ENCODE results near the gene P2RY6. TPM values are rescaled to one million over a fixed set of nuclear protein-coding genes. Genes with fewer than 3 reads are reported as not detected.
"Not testable (repeated sequence)": the region's sequence is repeated elsewhere in the genome, so short reads cannot be mapped to it uniquely, and the experiment has no call there.

Gene P2RY6
- total RNA-seq, 3 donors from 2014 or later: 1.9 to 4.3 (median 2.8) TPM

DNA sequence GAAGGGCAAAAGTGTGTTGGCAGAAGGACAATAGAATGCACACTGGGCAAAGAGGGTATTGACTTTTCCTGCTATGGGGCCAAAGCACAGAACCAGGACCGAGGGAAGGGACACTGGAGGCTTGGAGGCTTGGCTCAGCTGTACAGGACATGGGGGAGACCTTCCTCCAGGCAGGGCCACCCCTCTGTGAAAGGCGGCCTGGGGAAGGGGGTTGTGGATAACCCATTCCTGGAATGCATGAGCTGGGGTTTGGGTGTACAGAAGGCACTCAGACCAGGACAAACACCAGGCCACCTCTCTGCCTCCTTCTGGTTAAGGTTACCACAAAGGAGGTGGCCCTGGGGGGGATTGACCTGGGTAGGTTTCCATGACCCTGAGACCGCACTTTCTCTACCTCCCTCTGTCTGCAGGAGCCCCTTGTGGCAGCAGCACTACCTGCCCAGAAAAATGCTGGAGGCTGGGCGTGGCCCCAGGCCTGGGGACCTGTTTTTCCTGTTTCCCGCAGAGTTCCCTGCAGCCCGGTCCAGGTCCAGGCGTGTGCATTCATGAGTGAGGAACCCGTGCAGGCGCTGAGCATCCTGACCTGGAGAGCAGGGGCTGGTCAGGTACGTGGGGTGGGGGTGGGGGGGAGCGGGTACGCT, 44.4 kb upstream of the P2RY6 start:
- Histone ChIP-seq H3K9me3 (no peaks in the 10 kb centered on the region), H3K4me3 (no peak overlapping the region), H3K4me1 (ENCODE audit: low read depth) (peaks cover 2% of the 10 kb centered on the region), H3K36me3 (ENCODE audit: low read depth) (no peaks in the 10 kb centered on the region)
- ATAC-seq (peak; percentile 97), DNase-seq (peak; percentile 82 to 85 (median 83))
- TF ChIP-seq, protein P1, sequence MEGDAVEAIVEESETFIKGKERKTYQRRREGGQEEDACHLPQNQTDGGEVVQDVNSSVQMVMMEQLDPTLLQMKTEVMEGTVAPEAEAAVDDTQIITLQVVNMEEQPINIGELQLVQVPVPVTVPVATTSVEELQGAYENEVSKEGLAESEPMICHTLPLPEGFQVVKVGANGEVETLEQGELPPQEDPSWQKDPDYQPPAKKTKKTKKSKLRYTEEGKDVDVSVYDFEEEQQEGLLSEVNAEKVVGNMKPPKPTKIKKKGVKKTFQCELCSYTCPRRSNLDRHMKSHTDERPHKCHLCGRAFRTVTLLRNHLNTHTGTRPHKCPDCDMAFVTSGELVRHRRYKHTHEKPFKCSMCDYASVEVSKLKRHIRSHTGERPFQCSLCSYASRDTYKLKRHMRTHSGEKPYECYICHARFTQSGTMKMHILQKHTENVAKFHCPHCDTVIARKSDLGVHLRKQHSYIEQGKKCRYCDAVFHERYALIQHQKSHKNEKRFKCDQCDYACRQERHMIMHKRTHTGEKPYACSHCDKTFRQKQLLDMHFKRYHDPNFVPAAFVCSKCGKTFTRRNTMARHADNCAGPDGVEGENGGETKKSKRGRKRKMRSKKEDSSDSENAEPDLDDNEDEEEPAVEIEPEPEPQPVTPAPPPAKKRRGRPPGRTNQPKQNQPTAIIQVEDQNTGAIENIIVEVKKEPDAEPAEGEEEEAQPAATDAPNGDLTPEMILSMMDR (IDR thresholded peaks at IDR 0.05): no peak
- intact Hi-C loops (cut with DNase I, micrococcal nuclease): no loop called here

DNA sequence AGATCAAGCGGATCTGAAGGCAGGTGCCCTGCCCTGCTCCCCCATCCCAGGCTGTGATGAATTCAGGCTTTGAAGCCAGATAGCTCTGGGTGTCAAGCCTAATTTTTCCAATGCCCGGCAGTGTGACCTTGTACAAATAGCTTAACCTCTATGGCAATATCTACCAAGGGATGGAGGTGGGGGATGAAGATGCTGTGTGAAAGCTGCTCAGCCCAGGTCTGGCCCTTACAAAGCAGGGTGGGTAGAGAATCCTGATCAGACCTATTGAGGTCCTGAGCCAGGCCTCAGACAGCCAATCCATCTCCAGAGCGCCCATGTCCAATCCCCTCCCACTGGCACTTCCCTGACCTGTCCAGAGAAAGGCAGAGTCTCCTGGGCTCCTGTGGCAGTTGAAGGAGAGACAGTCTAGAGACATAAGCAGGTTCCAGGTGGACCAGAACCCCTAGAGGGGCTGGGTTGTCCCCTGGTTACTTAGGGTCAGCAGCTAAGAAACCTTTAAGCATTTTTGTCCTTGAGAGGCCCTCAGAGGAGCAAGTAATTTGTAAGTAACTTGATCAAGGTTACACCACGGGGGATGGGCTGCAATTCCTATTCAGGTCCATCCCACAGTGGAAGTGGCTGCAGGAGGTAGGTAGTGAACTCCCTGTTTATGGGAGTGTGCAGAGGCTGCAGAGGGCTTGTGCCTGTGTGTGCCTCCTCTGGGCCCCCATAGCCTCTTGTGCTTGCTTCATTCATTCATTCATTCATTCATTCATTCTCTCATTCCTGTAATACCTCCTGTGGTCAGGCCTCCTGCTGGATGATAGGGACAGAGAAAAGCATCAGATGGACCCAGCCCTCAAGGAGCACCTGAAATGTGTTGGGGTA, 43.6 kb upstream of the P2RY6 start:
- TF ChIP-seq, protein P1 (IDR thresholded peaks at IDR 0.05): no peak
- DNase-seq: no peak
- H3K4me1 ChIP-seq (ENCODE audit: low read depth): peaks cover 2% of the 10 kb centered on the region
- H3K4me3 ChIP-seq: no peak overlapping the region
- no peak for ATAC-seq
- H3K36me3 ChIP-seq (ENCODE audit: low read depth): no peaks in the 10 kb centered on the region
- no peaks in the 10 kb centered on the region for H3K9me3 ChIP-seq
- intact Hi-C loops (cut with DNase I, micrococcal nuclease): no loop called here

DNA sequence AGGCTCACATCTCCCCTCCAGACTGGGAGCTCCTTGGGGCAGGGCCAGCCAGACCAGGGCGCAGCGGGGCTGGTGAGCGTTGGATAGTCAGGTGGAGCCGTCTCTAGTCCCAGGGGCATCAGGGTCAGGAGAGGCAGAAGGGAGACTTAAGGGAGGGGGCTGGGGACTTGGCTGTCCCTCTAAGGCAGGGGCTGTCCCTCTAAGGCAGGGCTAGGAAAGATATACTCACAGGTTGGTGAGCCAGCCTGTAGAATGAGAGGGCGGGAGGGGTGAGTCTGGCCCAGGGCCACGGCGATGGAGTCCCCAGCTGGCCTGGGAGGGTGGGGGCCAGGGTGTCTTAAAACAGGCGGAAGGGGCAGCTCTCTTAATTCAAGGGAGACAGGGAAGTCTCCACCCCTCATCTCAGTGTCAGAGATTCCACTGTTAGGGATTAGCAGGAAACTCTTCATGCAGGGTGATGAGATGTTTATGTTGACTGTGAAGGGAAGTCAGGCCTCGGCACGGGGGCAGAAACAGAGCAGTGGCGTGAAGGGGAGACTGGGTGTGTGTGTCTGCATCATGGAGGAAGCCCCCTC, 42.7 kb upstream of the P2RY6 start:
- DNase-seq (no peak), ATAC-seq (no peak)
- Histone ChIP-seq H3K9me3 (no peaks in the 10 kb centered on the region), H3K36me3 (ENCODE audit: low read depth) (no peaks in the 10 kb centered on the region), H3K4me1 (ENCODE audit: low read depth) (peaks cover 2% of the 10 kb centered on the region), H3K4me3 (no peak overlapping the region)
- intact Hi-C loops (cut with DNase I, micrococcal nuclease): no loop called here
- TF ChIP-seq, protein P1 (IDR thresholded peaks at IDR 0.05): no peak

DNA sequence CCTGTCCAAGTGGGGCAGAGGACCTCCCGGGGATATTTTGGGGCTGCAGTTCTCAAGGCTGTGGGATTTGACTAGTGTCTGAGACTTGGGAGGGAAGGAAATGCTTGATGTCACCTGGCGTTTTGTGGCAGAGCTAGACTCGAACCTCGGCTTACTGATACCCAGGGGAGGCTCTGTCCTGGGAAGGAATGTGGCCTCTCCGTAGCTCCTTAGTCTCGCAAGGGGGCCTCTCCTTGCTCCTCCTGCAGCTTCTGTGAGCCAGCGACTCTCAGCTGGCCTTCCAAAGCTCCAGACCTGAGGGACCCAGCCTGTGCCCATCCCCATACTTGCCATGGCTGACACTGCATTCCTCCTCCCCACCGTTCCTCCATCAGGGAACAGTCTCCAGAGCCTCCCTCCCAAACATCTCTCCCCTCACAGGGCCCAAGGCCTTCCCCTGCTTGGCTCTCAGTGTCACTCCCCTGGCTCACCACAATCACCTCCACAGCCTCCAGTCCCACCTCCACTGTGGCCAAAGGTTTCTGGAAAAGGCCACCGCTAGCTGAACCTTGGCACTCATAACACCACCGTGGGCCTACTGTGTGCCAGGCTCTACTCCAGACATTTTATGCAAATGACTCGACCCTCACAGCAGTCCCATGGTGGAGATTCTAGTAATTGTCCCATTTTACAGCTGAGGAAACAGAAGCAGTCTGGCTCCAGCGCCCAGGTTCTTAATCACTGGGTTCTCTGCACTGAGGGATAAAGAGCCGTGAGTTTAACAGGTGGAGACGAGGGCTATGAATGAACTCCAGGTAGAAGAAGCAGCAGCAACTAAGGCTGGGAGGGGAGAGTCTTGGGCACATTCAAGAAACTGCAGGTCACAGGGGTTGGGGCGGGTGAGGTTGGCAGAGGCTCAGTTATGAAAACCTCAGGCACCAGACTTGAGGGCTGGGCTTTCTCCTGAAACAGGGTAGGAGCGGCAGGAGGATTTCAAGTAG, 42.0 kb upstream of the P2RY6 start:
- ATAC-seq: no peak
- H3K4me1 ChIP-seq (ENCODE audit: low read depth): peaks cover 2% of the 10 kb centered on the region
- H3K9me3 ChIP-seq: no peaks in the 10 kb centered on the region
- DNase-seq: no peak
- no peaks in the 10 kb centered on the region for H3K36me3 ChIP-seq (ENCODE audit: low read depth)
- TF ChIP-seq, protein P1 (IDR thresholded peaks at IDR 0.05): no peak
- intact Hi-C loops (cut with DNase I, micrococcal nuclease): no loop called here
- no peak overlapping the region for H3K4me3 ChIP-seq

DNA sequence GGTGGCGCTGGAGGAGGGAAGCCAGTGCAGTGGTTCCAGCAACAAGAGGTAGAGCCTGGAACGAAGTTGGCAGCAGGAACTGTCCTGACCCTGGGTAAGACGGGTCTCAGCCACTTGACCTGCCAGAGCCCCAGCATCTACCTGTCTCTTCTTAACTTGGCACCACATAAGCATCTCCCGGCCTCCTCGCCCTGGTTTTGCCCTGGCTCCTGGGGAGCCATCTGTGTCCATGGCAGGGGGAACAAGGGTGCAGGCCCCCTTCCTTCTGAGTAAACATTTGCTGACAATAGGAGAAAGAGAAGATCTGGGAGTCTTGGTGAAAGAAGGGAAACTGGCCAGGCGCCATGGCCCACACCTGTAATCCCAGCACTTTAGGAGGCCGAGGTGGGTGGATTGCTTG, 41.2 kb upstream of the P2RY6 start:
- intact Hi-C loops (cut with DNase I, micrococcal nuclease): no loop called here
- no peaks in the 10 kb centered on the region for H3K36me3 ChIP-seq (ENCODE audit: low read depth)
- no peak overlapping the region for H3K4me3 ChIP-seq
- DNase-seq (no peak), ATAC-seq (no peak)
- H3K9me3 ChIP-seq: no peaks in the 10 kb centered on the region
- TF ChIP-seq, protein P1 (IDR thresholded peaks at IDR 0.05): no peak
- peaks cover 2% of the 10 kb centered on the region for H3K4me1 ChIP-seq (ENCODE audit: low read depth)

DNA sequence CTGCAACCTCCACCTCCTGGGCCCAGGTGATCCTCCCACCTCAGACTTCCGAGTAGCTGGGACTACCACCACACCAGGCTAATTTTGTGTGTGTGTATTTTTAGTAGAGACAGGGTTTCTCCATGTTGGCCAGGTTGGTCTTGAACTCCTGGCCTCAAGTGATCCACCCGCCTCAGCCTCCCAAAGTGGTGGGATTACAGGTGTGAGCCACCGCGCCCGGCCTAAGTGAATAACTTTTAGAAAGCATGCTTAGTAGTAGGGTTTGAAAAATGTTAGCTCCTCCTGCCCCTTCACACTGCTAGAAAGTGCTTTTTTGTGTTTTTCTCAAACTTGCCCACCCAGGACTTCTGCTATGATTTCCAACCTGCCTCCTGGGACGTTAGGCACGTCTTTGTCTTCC, 39.7 kb upstream of the P2RY6 start:
- intact Hi-C loops (cut with DNase I, micrococcal nuclease); ATAC-seq; H3K9me3 ChIP-seq; H3K4me1 ChIP-seq (ENCODE audit: low read depth); H3K36me3 ChIP-seq (ENCODE audit: low read depth); H3K4me3 ChIP-seq; DNase-seq: not testable (repeated sequence)

All from mucosa of descending colon (tissue), 3 donors.